ENCODE data around the gene TMCC2.

Gene TMCC2

GRCh38 chr1:205259998-205260397 lies 32.3 kb downstream of the TMCC2 start:
- TF ChIP-seq POLR2AphosphoS5 (IDR thresholded peaks at IDR 0.05; ENCODE audit: low read depth, low read length) (no peak), SIN3A (IDR thresholded peaks at IDR 0.05; ENCODE audit: borderline replicate concordance, insufficient read depth, low read length) (no peak), TAF1 (IDR thresholded peaks at IDR 0.05; ENCODE audit: borderline replicate concordance, insufficient read depth, low read length) (no peak), FOXP2 (optimal IDR thresholded peaks at IDR 0.05; ENCODE audit: borderline replicate concordance, extremely low read depth, extremely low read length, insufficient read depth) (no peak), REST (IDR thresholded peaks at IDR 0.05; ENCODE audit: insufficient read depth in 1 of 2, low read depth in 2 of 2, low read length in 2 of 2) (no peak)

- TF ChIP-seq SIN3A (IDR thresholded peaks at IDR 0.05; ENCODE audit: borderline replicate concordance, insufficient read depth, low read length) = no peak
- TF ChIP-seq REST (IDR thresholded peaks at IDR 0.05; ENCODE audit: insufficient read depth in 1 of 2, low read depth in 2 of 2, low read length in 2 of 2) = no peak
- TF ChIP-seq FOXP2 (optimal IDR thresholded peaks at IDR 0.05; ENCODE audit: borderline replicate concordance, extremely low read depth, extremely low read length, insufficient read depth) = no peak
- no peak for TF ChIP-seq TAF1 (IDR thresholded peaks at IDR 0.05; ENCODE audit: borderline replicate concordance, insufficient read depth, low read length)
- no peak for TF ChIP-seq POLR2AphosphoS5 (IDR thresholded peaks at IDR 0.05; ENCODE audit: low read depth, low read length)
These were observed 33.4 kb downstream of the TMCC2 start for GRCh38 chr1:205260948-205261732.

- TF ChIP-seq FOXP2 (optimal IDR thresholded peaks at IDR 0.05; ENCODE audit: borderline replicate concordance, extremely low read depth, extremely low read length, insufficient read depth) = no peak
- TF ChIP-seq REST (IDR thresholded peaks at IDR 0.05; ENCODE audit: insufficient read depth in 1 of 2, low read depth in 2 of 2, low read length in 2 of 2) = no peak
- TF ChIP-seq SIN3A (IDR thresholded peaks at IDR 0.05; ENCODE audit: borderline replicate concordance, insufficient read depth, low read length) = no peak
- TF ChIP-seq TAF1 (IDR thresholded peaks at IDR 0.05; ENCODE audit: borderline replicate concordance, insufficient read depth, low read length) = no peak
- TF ChIP-seq POLR2AphosphoS5 (IDR thresholded peaks at IDR 0.05; ENCODE audit: low read depth, low read length) = no peak
These were observed 34.4 kb downstream of the TMCC2 start for GRCh38 chr1:205261946-205262691.

GRCh38 chr1:205262731-205263171 lies 35.0 kb downstream of the TMCC2 start:
- TF ChIP-seq REST (IDR thresholded peaks at IDR 0.05; ENCODE audit: insufficient read depth in 1 of 2, low read depth in 2 of 2, low read length in 2 of 2) (no peak), FOXP2 (optimal IDR thresholded peaks at IDR 0.05; ENCODE audit: borderline replicate concordance, extremely low read depth, extremely low read length, insufficient read depth) (no peak), TAF1 (IDR thresholded peaks at IDR 0.05; ENCODE audit: borderline replicate concordance, insufficient read depth, low read length) (no peak), POLR2AphosphoS5 (IDR thresholded peaks at IDR 0.05; ENCODE audit: low read depth, low read length) (no peak), SIN3A (IDR thresholded peaks at IDR 0.05; ENCODE audit: borderline replicate concordance, insufficient read depth, low read length) (no peak)
